Activated CD8-positive, alpha-beta memory T cell treated with anti-CD3 and anti-CD28 coated beads, Interleukin-2, amount 50 U/mL, for 24 hours (primary cell): ENCODE results near the gene IRS1.

Source experiments
- DNase-seq: peaks from one replicate; pipeline ENCODE4 v3.0.0-alpha.2; 2020; ENCODE audit errors: extremely low read depth

Gene IRS1

GRCh38 chr2:226725126-226725860, 74.3 kb downstream of the IRS1 start:
- no peak for DNase-seq

DNA sequence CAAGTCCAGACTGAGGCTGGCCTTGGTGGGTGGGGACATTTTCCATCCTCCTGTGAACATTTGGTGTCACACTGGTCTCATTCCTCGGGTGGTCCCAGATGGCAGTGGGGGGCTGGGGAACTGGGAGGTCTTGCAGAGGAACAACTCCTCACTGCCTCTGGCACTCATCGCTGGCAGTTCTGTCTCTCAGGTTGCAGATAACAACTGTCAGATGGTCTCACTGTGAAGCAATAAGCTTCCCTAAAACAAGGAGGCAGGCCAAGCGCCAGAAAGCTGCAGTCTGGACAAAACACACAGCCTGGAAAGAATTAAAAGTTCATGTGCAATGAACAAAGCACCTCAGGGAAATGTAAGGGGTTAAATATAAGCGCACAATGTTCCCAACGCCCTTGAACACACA, 78.1 kb downstream of the IRS1 start:
- DNase-seq = no peak

- no peak for DNase-seq
These were observed 78.7 kb downstream of the IRS1 start for GRCh38 chr2:226720948-226721347.

- no peak for DNase-seq
These were observed 81.9 kb downstream of the IRS1 start for GRCh38 chr2:226717719-226718118.

DNA sequence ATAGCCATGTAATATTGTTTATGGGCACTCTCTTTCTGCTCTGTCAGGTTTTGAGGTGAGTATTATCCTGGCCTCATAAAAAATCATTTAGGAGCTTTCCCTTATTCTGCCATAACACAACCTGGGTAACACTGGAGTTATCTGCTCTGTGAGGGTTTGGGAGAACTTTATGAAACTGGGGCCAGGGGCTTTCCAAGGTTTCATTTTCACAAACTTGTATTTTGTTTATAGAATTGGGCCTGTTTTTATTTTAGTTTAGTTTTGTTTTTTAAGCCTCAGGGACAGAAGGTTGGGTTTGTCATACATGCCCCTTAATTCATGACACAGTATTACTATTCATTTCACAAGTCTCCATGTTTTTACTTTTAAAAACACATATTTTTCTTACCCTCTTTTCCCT, 83.5 kb downstream of the IRS1 start:
- DNase-seq = no peak

DNA sequence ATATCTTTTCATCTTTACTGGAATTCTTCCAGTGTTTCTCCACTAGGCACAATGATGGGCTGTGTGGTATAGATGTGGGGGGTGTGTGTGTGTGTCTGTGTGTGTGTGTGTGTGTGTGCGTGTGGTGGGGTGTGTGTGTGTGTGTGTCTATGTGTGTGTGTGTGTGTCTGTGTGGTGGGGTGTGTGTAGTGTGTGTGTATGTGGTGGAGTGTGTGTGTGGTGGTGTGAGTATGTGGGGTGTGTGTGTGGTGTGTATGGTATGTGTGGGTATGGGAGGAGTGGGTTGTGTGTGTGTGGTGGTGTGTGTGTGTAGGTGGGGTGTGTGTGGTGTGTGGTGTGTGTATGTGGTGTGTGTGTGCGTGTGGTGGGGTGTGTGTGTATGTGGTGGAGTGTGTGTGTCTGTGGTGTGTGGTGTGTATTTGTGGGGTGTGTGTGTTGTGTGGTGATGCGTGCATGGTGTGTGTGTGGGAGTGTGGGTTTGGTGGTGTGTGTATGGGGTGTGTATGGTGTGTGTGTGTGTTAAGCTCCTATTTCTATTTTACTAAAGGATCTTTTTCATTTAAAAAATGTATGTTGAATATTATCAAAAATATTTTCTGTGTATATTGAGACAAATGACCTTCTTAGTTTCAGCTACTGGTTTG, 84.2 kb downstream of the IRS1 start:
- DNase-seq = no peak

- DNase-seq = no peak
These were observed 86.7 kb downstream of the IRS1 start for GRCh38 chr2:226712941-226713340.

- DNase-seq = no peak
These were observed 87.9 kb downstream of the IRS1 start for GRCh38 chr2:226711606-226712296.

DNA sequence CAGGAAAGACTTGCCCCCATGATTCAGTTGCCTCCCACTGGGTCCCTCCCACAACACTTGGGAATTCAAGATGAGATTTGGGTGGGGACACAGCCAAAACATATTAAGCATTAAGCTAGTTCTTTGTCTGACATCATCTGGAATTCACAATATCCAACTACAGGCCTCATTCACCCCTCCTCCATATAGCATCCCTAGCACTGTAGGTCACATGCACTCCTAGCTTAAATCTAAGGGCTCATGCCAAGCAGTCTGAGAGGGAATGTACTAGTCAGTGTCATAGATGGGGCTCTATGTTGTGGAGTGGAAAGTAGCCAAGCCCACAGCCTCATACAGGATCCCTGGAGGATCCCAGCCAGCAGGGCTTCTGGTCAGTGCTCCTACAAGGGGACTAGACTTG, 92.1 kb downstream of the IRS1 start:
- no peak for DNase-seq

- DNase-seq = no peak
These were observed 93.7 kb downstream of the IRS1 start for GRCh38 chr2:226705965-226706364.

DNA sequence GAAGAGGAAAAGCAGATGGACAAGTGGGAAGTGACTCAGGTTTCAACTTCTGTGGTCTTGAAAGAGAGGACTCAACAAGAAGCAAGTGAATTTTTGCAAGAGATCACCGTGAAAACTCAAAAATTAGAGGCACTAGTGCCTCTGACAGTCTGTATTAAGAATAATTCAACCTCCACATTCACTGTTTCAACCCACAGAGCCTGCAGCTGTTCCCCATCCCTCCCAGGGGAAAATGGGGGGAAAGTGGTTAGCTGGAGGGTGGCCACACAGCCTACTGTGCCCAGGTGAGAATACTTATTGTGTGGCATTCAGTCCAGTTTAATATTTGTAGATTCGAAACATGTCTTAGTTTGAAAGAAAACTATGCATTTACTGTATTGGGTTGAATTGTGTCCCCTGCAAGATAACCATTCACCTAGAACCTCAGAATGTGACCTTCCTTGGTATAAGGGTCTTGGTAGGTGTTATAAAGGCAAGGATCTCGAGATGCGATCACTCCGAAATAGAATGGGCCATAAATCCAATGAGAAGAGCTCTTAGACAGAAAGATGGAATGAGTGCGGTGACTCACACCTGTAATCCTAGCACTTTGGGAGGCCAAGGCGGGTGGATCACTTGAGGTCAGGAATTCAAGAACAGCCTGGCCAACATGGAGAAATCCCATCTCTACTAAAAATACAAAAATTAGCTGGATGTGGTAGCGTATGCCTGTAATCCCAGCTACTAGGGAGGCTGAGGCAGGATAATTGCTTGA, 94.3 kb downstream of the IRS1 start:
- no peak for DNase-seq

- no peak for DNase-seq
These were observed 96.1 kb downstream of the IRS1 start for GRCh38 chr2:226703514-226703913.

DNA sequence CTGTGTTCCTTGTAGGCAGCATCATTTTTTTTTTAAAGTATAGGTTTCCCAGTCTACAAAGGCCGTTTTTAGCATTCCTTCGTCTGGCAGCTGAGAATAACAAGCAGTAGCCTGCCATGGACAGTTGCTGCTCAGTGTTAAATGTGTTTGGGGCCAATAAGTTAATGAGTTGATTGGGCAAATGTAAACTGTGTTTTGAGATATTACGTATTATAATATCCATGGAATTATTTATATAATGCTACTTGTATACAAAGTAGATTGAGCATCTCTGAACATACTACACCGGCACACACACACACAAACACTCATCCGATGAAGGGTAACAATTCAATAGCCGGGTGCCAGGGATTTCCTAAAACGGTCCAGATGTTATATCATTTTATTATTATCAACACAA, 97.2 kb downstream of the IRS1 start:
- DNase-seq = no peak

- DNase-seq = no peak
These were observed 98.6 kb downstream of the IRS1 start for GRCh38 chr2:226701052-226701451.

DNA sequence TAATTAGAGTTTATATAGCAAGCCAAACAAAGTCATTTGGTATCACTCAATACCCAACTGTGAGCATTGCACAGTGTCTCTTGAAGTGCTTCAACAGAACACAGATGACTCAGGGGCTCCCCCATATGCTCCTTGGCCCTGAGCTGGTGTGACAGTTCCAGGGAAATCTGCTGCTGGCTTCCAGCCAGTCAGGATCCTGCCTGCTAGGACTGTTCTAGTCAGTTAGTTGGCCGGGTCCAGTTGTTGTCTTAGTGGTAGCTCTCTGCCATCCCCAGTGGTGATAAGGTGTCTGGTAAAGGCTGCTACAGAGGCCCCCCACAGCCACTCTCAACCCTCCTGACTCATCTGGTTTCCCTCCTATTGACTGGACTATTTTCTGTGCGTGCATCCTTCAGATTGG, 100.3 kb downstream of the IRS1 start:
- DNase-seq = no peak

- DNase-seq = no peak
These were observed 100.9 kb downstream of the IRS1 start for GRCh38 chr2:226698671-226699070.

GRCh38 chr2:226694586-226695284, 104.9 kb downstream of the IRS1 start:
- no peak for DNase-seq

DNA sequence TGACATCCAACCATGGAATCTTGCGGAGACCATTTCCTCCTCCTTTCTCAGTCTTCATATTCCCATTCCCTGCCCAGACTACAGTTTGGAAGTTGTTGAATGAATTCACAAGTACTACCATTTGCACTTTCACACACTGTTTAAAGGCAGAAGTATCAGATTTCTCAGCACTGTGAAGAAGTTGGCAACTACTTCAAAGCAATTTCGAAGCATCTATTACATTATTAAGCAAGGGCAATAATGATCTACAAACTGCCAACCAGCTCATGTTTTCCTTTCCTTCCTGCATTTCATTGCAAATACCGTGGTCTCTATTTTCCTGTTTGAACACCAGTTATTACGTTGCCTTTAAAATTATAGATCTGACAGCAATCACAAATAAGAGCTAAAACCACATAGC, 105.5 kb downstream of the IRS1 start:
- no peak for DNase-seq

- no peak for DNase-seq
These were observed 106.1 kb downstream of the IRS1 start for GRCh38 chr2:226693521-226693920.

DNA sequence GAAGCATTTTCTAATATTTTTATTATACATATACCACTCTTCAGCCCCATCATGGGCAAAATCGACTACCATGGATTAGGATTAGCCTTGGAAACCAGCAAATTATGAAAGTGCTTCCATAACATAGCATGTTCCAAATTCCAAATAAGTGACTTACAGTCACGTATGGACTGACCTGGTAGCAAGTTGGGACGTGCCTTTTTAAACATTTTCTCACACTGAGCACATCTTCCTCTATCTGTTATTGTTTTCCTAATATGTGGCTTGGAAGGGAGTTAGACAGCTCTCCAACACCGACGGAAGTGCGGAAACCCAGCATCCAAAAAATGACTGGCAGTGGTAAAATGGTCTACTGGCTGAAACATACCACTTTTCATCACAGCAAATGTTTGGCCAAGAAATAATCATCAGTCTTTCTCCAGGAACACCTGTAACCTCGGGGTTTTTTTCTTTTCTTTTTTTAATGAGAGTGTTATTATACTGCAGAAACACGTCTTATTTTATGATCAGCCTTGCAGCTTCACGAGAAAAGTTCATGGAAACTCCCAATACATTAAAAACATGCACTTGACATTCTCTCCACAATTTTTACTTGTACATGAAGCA, 107.0 kb downstream of the IRS1 start:
- DNase-seq = no peak

DNA sequence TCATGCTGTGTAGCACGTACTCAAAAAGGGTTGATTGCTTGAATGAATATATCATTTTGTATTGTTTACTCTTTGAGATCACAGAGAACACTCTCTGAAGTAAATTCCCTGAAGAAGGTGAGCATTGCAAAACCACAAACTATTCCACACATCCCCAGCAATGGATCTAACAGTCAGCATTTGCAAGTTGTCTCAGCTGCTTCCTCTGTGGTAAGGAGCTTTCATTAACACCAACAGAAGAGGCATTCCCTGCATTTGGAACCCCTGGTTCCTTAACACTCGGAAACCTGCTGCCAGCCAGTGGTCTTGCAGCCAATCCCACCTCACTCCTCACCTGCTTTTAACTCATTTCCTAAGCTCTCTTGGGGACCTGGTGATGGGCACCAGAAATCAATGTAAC, 108.4 kb downstream of the IRS1 start:
- DNase-seq = no peak
